DOHH2 (cell line): ENCODE results near the gene RASAL2.

Source experiments
- H3F3A ChIP-seq: fragments of 200-600 bp; sonication (generic), shearing (Covaris generic); 2 replicates; pipeline ENCODE4 v1.6.0; 2016; ENCODE audit warnings: antibody characterized with exemption, mild to moderate bottlenecking; ENCODE audit not compliant: control insufficient read depth, insufficient read depth
- H3K27ac ChIP-seq: fragments of 200-600 bp; sonication (generic); 2 replicates; pipeline ENCODE4 v1.5.1; 2014; ENCODE audit warnings: low read depth, mild to moderate bottlenecking, low read length, moderate library complexity
- H3K27me3 ChIP-seq: fragments of 200-600 bp; sonication (generic); 2 replicates; pipeline ENCODE4 v1.6.1; 2014; ENCODE audit warnings: mild to moderate bottlenecking, low read length, mixed read lengths; ENCODE audit not compliant: control insufficient read depth
- H3K36me3 ChIP-seq: fragments of 200-600 bp; sonication (generic); 2 replicates; pipeline ENCODE4 v1.6.1; 2014; ENCODE audit warnings: mild to moderate bottlenecking, low read length, moderate library complexity, mixed read lengths; ENCODE audit not compliant: control insufficient read depth
- H3K4me1 ChIP-seq: fragments of 200-600 bp; sonication (generic); 2 replicates; pipeline ENCODE4 v1.6.1; 2014; ENCODE audit warnings: mild to moderate bottlenecking, low read length, mixed read lengths; ENCODE audit not compliant: control insufficient read depth
- H3K4me2 ChIP-seq: fragments of 200-600 bp; sonication (generic); 2 replicates; pipeline ENCODE4 v1.6.0; 2014; ENCODE audit warnings: mild to moderate bottlenecking, low read length, moderate library complexity
- H3K4me3 ChIP-seq: fragments of 200-600 bp; sonication (generic); 2 replicates; pipeline ENCODE4 v1.5.1; 2014; ENCODE audit warnings: mild to moderate bottlenecking, low read length, mixed read lengths
- H3K79me2 ChIP-seq: fragments of 200-600 bp; sonication (generic); 2 replicates; pipeline ENCODE4 v1.6.1; 2014; ENCODE audit warnings: mild to moderate bottlenecking, low read length, mixed read lengths; ENCODE audit not compliant: control insufficient read depth
- H3K9me2 ChIP-seq: fragments of 200-600 bp; sonication (generic); replicated peaks from 2 replicates; pipeline ENCODE4 v1.6.1; 2014; ENCODE audit warnings: mild to moderate bottlenecking, low read length, mixed read lengths; ENCODE audit not compliant: control insufficient read depth
- H3K9me3 ChIP-seq: fragments of 200-600 bp; sonication (generic); 2 replicates; pipeline ENCODE4 v1.6.1; 2014; ENCODE audit warnings: antibody characterized with exemption, low read length, mixed read lengths; ENCODE audit not compliant: control insufficient read depth, insufficient read depth
- H4K20me1 ChIP-seq: fragments of 200-600 bp; sonication (generic); 2 replicates; pipeline ENCODE4 v1.6.0; 2014; ENCODE audit warnings: low read depth, mild to moderate bottlenecking, antibody characterized with exemption, low read length, moderate library complexity; ENCODE audit not compliant: control insufficient read depth, insufficient read depth
- CTCF ChIP-seq: fragments of 200-600 bp; sonication (generic); IDR thresholded peaks from one replicate; pipeline ENCODE4 v1.5.1; 2014; ENCODE audit warnings: antibody characterized with exemption, mild to moderate bottlenecking, low read depth, low read length; ENCODE audit not compliant: poor library complexity, severe bottlenecking
- EZH2phosphoT487 ChIP-seq: fragments of 200-600 bp; sonication (generic); IDR thresholded peaks from 2 replicates; pipeline ENCODE4 v1.6.1; 2017; ENCODE audit warnings: borderline replicate concordance, mild to moderate bottlenecking, antibody characterized with exemption, low read length, moderate library complexity, mixed read lengths

Gene RASAL2

GRCh38 chr1:178166429-178167024 is 72.6 kb downstream of the RASAL2 start:
- H3K9me3 ChIP-seq: no peaks in the 10 kb centered on the region
- no peak overlapping the region for H3K27ac ChIP-seq
- H3K4me3 ChIP-seq: no peak overlapping the region
- no peaks in the 10 kb centered on the region for H3K9me2 ChIP-seq
- H4K20me1 ChIP-seq: no peaks in the 10 kb centered on the region
- no peaks in the 10 kb centered on the region for H3K79me2 ChIP-seq
- H3K36me3 ChIP-seq: no peaks in the 10 kb centered on the region
- no peak overlapping the region for H3K4me2 ChIP-seq
- no peaks in the 10 kb centered on the region for H3F3A ChIP-seq
- peaks cover 9% of the 10 kb centered on the region for H3K27me3 ChIP-seq
- TF ChIP-seq EZH2phosphoT487: no peak
- no peak for TF ChIP-seq CTCF
- H3K4me1 ChIP-seq: no peaks in the 10 kb centered on the region

DNA sequence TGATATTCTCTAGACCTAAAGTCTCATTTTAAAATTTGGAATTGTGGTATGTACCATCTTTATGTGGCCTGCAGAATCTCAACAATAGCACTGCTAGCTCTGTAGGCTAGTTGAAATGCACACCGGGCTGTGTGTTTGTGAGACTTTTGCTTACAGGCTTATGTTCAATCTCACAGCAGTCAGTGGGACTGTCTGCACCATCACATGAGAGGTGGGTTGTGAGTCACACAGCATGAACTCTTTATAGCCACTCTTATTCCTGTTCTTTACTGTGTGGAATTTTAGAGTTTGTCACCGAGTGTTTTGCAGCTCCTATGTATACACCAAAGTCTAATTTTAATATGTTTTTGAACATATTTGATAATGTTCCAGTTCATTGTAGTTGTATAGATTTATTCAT is 74.6 kb downstream of the RASAL2 start:
- no peak overlapping the region for H3K4me2 ChIP-seq
- H3K79me2 ChIP-seq: no peaks in the 10 kb centered on the region
- no peaks in the 10 kb centered on the region for H3K36me3 ChIP-seq
- no peaks in the 10 kb centered on the region for H3K9me2 ChIP-seq
- H3K4me3 ChIP-seq: no peak overlapping the region
- H3K27me3 ChIP-seq: peaks cover 9% of the 10 kb centered on the region
- TF ChIP-seq CTCF: no peak
- no peak for TF ChIP-seq EZH2phosphoT487
- H3K9me3 ChIP-seq: no peaks in the 10 kb centered on the region
- no peaks in the 10 kb centered on the region for H3F3A ChIP-seq
- no peaks in the 10 kb centered on the region for H4K20me1 ChIP-seq
- no peak overlapping the region for H3K27ac ChIP-seq
- H3K4me1 ChIP-seq: no peaks in the 10 kb centered on the region

- H3K4me2 ChIP-seq: no peak overlapping the region
- TF ChIP-seq CTCF (no peak), EZH2phosphoT487 (no peak)
- no peaks in the 10 kb centered on the region for H3K9me2 ChIP-seq
- H4K20me1 ChIP-seq: no peaks in the 10 kb centered on the region
- H3K4me1 ChIP-seq: no peaks in the 10 kb centered on the region
- H3F3A ChIP-seq: no peaks in the 10 kb centered on the region
- H3K4me3 ChIP-seq: no peak overlapping the region
- H3K36me3 ChIP-seq: no peaks in the 10 kb centered on the region
- H3K27me3 ChIP-seq: peaks cover 9% of the 10 kb centered on the region
- H3K27ac ChIP-seq: no peak overlapping the region
- H3K9me3 ChIP-seq: no peaks in the 10 kb centered on the region
- H3K79me2 ChIP-seq: no peaks in the 10 kb centered on the region
Measured at GRCh38 chr1:178169649-178170048, 75.7 kb downstream of the RASAL2 start.
